ENCODE measurements around the gene FBLN1. TPM values are rescaled to one million over a fixed set of nuclear protein-coding genes. Genes with fewer than 3 reads are reported as not detected.
A peak's percentile ranks its signal among the peaks of the same experiment; 100 is the strongest.

FBLN1 gene
- total and polyA plus RNA-seq, 2 of the 13 experiments (the other 11 are each of a cell fraction or from before 2014, with no cell fraction given), result 37.3 to 103 TPM

GRCh38 chr22:45483918-45484499, 18.7 kb upstream of the FBLN1 start (continued):
- TF ChIP-seq ZFP90 (CRISPR knock-in tag; IDR thresholded peaks at IDR 0.05; ENCODE audit: borderline replicate concordance), result no peak
- TF ChIP-seq BHLHE40 (IDR thresholded peaks at IDR 0.05; ENCODE audit: low read length), result peak; percentile 79
- no peak for TF ChIP-seq ZNF749 (CRISPR knock-in tag; IDR thresholded peaks at IDR 0.05; ENCODE audit: borderline replicate concordance)
- peak; percentile 60; the same call in 1 of the 2 replicates for TF ChIP-seq HNF1B (CRISPR knock-in tag; IDR thresholded peaks at IDR 0.05)
- TF ChIP-seq ELF3 (CRISPR knock-in tag; IDR thresholded peaks at IDR 0.05), result no peak; the same call in 1 of the 2 replicates
- TF ChIP-seq, protein P1, sequence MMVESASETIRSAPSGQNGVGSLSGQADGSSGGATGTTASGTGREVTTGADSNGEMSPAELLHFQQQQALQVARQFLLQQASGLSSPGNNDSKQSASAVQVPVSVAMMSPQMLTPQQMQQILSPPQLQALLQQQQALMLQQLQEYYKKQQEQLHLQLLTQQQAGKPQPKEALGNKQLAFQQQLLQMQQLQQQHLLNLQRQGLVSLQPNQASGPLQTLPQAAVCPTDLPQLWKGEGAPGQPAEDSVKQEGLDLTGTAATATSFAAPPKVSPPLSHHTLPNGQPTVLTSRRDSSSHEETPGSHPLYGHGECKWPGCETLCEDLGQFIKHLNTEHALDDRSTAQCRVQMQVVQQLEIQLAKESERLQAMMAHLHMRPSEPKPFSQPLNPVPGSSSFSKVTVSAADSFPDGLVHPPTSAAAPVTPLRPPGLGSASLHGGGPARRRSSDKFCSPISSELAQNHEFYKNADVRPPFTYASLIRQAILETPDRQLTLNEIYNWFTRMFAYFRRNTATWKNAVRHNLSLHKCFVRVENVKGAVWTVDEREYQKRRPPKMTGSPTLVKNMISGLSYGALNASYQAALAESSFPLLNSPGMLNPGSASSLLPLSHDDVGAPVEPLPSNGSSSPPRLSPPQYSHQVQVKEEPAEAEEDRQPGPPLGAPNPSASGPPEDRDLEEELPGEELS (CRISPR knock-in tag; IDR thresholded peaks at IDR 0.05), result peak; percentile 32; the same call in 1 of the 2 replicates
- no peak for TF ChIP-seq XBP1 (CRISPR knock-in tag; IDR thresholded peaks at IDR 0.05)
- no peak for TF ChIP-seq CAMTA2 (CRISPR knock-in tag; IDR thresholded peaks at IDR 0.05; ENCODE audit: borderline replicate concordance)
- TF ChIP-seq MTA1 (CRISPR knock-in tag; IDR thresholded peaks at IDR 0.05; ENCODE audit: borderline replicate concordance), result peak; percentile 48; the same call in 1 of the 2 replicates

Data from HepG2 (cell line).